ENCODE results near the gene CORO1C.
A peak's percentile ranks its signal among the peaks of the same experiment; 100 is the strongest.
"Not testable (repeated sequence)": the region's sequence is repeated elsewhere in the genome, so short reads cannot be mapped to it uniquely, and the experiment has no call there.

CORO1C gene

GRCh38 chr12:108752387-108752786 is 21.1 kb upstream of the CORO1C start:
- no peak for DNase-seq

- no peak for DNase-seq
These were observed 20.5 kb upstream of the CORO1C start for GRCh38 chr12:108751821-108752220.

GRCh38 chr12:108751003-108751402 is 19.7 kb upstream of the CORO1C start:
- not testable (repeated sequence) for DNase-seq

- DNase-seq, result no peak
These were observed 19.2 kb upstream of the CORO1C start for GRCh38 chr12:108750526-108750925.

- no peak for DNase-seq
These were observed 16.2 kb upstream of the CORO1C start for GRCh38 chr12:108747563-108747962.

- DNase-seq, result no peak
These were observed 14.3 kb upstream of the CORO1C start for GRCh38 chr12:108745641-108746040.

- DNase-seq, result no peak
These were observed 12.9 kb upstream of the CORO1C start for GRCh38 chr12:108744021-108744897.

- DNase-seq, result no peak
These were observed 6.9 kb upstream of the CORO1C start for GRCh38 chr12:108738170-108738569.

GRCh38 chr12:108735855-108736254 is 4.5 kb upstream of the CORO1C start:
- no peak for DNase-seq

GRCh38 chr12:108734200-108734906 is 3.0 kb upstream of the CORO1C start:
- no peak for DNase-seq

GRCh38 chr12:108733230-108733531 is 1.9 kb upstream of the CORO1C start:
- DNase-seq, result not testable (repeated sequence)

- DNase-seq, result no peak
These were observed 1.3 kb upstream of the CORO1C start for GRCh38 chr12:108732489-108733229.

GRCh38 chr12:108731866-108732461 is 646 bp upstream of the CORO1C start:
- peak; percentile 99 to 100 for DNase-seq

GRCh38 chr12:108730365-108731104 is 783 bp downstream of the CORO1C start:
- peak; percentile 20 to 65 for DNase-seq

- peak; percentile 30 to 65 for DNase-seq
These were observed 1.5 kb downstream of the CORO1C start for GRCh38 chr12:108729612-108730364.

- no peak for DNase-seq
These were observed 2.3 kb downstream of the CORO1C start for GRCh38 chr12:108728820-108729611.

- no peak for DNase-seq
These were observed 3.2 kb downstream of the CORO1C start for GRCh38 chr12:108727868-108728735.

- DNase-seq, result no peak
These were observed 4.2 kb downstream of the CORO1C start for GRCh38 chr12:108727161-108727560.

GRCh38 chr12:108724890-108725151 is 6.5 kb downstream of the CORO1C start:
- no peak for DNase-seq
